ENCODE data around the gene HEATR1.
"Not testable (repeated sequence)": the region's sequence is repeated elsewhere in the genome, so short reads cannot be mapped to it uniquely, and the experiment has no call there.

Gene HEATR1

GRCh38 chr1:236581528-236581927, 22.8 kb downstream of the HEATR1 start:
- no peak for DNase-seq

GRCh38 chr1:236580404-236580803, 23.9 kb downstream of the HEATR1 start:
- DNase-seq = not testable (repeated sequence)

GRCh38 chr1:236578661-236579060, 25.7 kb downstream of the HEATR1 start:
- no peak for DNase-seq

DNA sequence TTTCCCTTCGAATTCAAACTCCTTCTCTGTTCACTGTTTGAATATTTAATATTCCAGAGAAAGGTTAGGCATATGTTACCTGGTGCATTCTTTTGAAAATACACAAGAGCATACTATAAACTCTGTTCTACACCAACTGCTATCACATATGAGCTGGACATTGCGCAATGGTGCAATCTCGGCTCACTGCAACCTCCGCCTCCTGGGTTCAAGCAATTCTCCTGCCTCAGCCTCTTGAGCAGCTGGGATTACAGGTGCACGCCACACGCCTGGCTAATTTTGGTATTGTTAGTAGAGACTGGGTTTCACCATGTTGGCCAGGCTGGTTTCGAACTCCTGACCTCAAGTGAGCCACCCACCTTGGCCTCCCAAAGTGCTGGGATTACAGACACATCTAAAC, 27.3 kb downstream of the HEATR1 start:
- DNase-seq = not testable (repeated sequence)

GRCh38 chr1:236576004-236576403, 28.3 kb downstream of the HEATR1 start:
- DNase-seq = no peak

- DNase-seq = no peak
These were observed 28.8 kb downstream of the HEATR1 start for GRCh38 chr1:236575523-236575922.

- no peak for DNase-seq
These were observed 35.9 kb downstream of the HEATR1 start for GRCh38 chr1:236568285-236568894.

DNA sequence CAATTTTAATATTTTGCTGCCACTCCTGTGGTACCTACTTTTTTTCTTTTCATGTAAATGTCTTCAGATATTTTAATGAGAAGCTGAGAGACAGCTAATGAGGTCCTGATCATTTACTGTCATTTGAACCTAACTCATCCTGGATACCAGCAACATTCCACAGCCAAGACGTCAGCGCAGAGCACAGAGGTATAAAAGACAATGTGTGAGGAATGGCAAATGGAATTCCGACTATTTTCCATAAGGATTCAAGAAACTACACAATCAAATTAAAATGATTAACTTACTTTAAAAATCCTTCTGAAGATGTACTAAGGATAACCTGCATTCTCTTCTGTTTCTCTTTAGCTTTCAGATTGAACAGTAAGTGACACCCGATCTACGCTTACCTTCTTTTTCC, 38.8 kb downstream of the HEATR1 start:
- no peak for DNase-seq

DNA sequence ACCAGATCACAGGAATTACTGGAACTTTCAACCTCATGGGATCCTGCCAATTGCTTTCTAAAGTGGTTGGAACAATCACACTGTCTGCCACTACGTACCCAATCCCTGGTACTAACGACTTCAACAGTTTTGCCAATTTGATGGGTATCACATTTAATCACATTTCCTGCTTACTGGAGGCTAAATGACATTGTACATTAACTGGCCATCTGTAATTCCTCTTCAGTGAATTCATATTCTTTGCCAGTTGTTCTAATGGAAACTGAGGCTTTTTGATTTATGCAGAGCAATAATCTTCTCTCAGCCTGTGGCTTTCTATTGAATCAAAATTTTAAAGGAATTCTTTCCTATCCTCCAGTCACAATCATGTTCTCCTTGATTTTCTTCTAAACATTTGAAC, 42.3 kb downstream of the HEATR1 start:
- DNase-seq = no peak

GRCh38 chr1:236560213-236560771, 44.0 kb downstream of the HEATR1 start:
- DNase-seq = no peak

DNA sequence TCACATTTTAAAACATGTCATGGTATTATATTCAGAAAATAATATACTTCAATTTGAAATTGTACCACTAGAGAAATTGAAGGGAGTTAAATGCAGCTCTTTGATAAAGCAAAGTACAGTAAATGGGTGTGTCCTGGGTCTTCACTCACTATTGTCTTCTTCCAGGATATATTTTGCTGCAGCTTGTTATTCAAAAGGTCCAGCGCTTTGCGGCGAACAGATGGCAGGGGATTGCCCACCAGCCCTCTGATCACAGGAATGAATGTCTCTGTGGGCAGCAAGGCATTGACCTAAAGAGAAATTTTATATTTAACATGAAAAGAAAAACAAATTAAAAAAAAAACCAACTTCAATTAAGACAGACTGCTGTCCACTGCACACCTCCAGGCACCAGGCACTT, 45.5 kb downstream of the HEATR1 start:
- no peak for DNase-seq

DNA sequence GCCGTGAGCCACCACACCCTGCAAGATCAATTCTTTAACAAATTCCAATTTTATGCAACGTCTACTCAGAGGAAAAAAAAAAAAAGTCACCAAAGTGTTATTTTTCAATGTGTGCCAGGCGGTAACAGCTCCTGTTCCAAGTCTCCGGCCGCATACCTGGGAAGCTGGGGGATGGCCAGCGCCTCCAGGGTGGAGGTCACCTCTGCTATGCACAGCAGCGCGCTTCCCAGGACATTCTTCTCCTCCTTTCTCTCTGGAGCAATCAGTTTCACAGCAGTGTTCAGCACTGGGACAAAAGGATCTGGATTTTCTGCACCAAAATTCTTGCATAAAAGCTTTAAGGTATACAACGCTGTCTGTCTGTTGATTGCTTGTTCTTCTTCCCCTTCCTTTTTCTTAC, 46.2 kb downstream of the HEATR1 start:
- DNase-seq = no peak

DNA sequence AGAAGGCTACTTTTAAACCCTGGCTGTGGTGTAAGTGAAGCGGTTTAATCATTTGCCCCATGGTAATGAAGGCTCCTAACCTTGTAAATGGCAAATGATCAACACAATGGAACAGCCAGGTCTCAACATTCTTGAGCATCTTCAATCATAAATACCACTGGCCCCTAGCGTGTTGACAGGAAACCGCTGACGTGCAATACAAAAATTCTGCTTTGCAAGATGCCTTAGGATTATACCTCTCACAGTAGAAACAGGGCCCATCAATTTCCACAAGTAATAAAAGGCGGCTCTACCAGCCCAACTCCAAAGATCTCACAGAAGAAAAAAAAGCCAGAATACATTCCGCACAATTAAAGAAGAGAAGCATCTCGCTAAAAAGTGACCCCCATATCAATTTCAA, 47.7 kb downstream of the HEATR1 start:
- DNase-seq = no peak

- no peak for DNase-seq
These were observed 50.9 kb downstream of the HEATR1 start for GRCh38 chr1:236553370-236553769.

DNA sequence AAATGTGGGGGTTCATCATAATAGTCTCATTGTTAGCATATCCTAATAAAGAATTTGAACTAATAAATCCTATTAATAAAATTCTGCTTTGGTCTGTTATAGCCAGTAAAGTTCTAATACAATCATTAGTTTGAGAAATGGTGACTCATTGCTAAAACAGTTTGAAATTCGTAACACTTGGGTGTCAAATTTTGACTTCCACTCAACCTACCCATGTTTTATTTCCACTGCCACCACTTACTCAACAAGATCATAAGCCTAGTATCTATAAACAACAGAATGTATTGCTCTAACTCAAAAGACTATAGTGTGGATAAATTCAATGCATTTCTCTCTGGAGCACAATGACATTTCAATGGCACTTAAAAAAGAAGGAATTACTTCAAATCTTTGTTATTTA, 51.4 kb downstream of the HEATR1 start:
- no peak for DNase-seq

DNA sequence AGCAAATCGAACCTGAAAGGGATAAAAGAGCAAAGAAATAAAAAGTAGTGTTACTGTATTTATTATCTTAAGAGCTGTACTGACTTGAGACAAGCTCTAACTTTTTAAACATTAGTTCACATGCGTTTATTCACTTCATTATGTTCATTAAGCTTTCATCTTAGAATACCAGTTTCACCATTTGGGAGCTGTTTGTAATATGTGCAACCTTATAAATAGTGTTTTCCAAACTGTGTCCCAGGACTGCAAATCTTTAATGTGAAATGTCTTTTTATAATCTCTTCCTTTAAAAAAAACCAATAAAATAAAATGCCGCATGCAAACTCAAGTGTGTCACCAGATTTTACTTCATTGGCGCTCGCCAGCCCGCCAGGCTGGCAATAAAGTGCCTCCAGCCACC, 52.2 kb downstream of the HEATR1 start:
- no peak for DNase-seq

DNA sequence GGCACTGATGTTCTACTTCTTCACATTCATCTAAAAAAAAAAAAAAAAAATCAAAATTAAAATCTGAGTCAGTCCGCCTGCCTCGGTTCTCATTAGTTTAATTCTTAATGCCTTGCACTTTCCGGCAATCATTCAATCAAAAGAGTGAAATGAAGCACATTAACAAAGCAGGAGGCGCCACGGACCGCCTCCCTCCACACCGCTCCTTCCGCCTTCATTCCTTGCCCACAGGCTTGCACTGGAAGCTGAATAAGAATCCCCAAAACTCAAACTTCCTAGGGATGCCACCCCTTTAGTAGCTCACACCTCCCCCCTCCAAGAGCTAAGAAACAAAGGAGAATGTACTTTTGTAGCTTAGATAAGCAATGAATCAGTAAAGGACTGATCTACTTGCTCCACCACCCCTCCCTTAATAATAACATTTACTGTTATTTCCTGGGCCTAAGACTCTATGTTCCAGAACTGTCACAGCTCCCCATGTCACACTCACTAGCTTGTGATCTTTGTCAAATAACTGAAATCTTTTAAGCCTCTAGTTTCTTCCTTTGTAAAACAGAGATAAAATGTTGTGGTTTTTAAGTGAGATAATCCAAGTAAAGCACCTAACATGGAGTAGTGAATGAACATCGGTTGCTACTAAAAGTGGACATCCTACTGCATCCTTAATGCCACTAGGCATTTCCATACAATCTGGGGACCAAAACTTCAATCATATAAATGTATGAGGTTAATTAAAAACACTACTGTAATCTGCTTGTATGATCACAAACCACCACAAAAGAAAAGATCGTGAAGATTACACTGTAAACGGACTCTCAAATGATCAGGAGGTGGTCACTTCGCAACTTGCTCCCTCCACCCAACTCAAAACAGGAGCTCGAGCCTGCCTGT, 53.1 kb downstream of the HEATR1 start:
- no peak for DNase-seq

DNA sequence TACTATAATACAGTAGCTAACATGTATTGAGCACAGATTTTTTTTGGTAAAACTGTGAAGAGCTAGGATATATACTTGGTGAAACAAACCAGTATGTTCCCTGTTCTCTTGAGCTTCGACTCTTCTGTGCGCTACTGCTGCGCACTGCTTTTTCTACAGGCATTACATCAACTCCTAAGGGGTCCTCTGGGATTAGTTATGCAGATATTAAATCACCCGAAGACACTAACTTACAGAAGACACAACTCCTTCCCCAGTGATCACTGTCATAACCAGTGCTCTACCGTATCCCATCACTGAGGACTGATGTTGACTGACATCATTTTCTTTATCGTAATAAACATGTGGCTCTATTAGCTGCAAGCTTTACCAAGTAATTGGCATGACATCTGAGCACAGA, 55.9 kb downstream of the HEATR1 start:
- no peak for DNase-seq

- peak; percentile 25 for DNase-seq
These were observed 58.6 kb downstream of the HEATR1 start for GRCh38 chr1:236545621-236546169.

DNA sequence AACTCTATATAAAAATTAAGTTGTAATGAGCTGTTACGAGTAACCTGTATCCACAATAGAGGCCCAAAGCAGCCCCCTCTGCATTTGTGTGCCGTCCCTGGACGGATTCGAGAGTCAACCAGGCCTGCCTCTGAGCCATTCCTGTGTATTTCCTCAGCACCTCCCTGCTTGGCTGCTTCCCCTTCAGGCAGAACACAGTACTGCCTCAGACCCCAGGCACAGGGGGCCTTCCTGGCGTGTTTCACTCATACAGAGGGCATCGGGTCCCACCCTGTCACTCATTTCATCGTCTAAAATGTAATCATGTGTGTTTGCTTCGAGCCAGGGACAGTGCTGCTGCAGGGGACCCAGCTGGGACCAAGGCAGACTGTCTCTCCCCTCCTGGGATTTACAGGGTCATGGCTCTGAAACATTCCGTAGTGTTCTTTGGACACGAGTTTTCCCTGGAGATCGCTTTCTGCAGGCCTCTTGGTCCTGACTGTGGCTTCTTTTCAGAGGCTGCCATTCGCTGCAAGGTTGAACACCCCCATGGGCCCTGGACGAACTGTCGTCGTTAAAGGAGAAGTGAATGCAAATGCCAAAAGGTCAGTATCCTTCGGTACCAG, 61.1 kb downstream of the HEATR1 start:
- no peak for DNase-seq

DNA sequence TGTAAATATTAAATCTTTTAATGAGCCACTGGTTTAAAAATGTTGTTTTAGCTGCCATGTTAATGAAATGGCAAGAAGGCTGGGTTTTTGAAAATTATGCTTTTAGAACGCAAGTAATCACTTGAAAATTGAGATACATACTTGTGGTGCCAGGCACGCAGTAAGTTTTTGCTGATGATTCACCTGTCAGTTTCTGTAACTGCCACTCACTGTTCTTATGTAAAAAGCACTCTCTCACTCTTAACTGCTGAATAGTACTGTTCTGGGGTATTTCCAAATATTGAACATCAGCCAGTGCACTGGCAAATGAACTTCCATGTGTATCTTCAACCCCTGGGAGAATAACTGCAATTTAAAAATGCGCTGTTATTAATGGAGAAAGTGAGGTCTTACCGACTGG, 62.6 kb downstream of the HEATR1 start:
- DNase-seq = no peak

- DNase-seq = no peak
These were observed 63.4 kb downstream of the HEATR1 start for GRCh38 chr1:236540813-236541465.

DNA sequence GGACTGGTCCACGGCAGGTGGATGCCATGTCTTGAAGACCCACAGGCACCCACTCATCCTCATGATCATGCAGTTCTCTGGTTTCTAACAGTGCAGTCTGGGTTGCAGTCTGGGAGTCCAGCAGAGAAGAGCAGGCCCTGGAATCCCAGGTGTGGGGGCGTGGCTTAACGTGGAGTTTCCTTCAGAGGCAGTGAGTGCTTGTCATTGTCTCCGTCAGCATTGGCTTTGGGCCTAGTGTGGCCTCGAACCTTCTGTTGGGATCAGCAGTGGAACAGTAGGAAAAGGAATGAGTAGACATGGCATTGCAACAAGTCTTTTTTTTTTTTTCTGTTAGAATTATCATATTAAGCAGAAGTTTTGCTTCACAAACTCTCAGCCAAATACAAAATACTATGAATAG, 67.8 kb downstream of the HEATR1 start:
- DNase-seq = no peak
